ENCODE results near the gene DDC. TPM values are rescaled to one million over a fixed set of nuclear protein-coding genes. Genes with fewer than 3 reads are reported as not detected.

The DDC gene
- total and polyA plus RNA-seq, 2 donors (not counting 1 experiment from before 2014, with no cell fraction given), result not detected

DNA sequence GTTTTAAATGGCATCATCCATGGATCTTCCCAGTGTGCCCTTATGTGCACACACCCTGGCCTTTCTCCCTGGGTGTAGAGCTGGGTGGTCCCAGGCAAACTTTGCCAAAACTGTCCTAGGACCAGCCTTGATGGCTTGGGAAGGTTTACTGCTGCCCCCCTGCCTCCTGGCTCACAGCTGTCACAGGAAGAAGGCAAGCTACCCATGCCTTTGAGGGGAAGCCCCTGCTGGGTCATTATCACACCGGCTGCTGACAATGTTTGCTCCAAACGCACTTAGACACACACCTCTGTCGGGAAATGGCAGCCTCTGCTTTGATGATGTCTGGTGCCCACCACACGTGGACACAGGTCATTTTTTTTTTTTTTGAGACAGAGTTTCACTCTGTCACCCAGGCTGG, 89.9 kb downstream of the DDC start:
- no peak for DNase-seq
- Histone ChIP-seq H3K79me2 (ENCODE audit: control insufficient read depth, insufficient read depth, low read length) (no peaks in the 10 kb centered on the region), H4K20me1 (ENCODE audit: control insufficient read depth, insufficient read depth, low read length, poor library complexity, severe bottlenecking) (no peaks in the 10 kb centered on the region), H2AFZ (ENCODE audit: insufficient read depth, low read depth, low read length, poor library complexity, severe bottlenecking) (no peak overlapping the region), H3K4me3 (ENCODE audit: control extremely low read depth in 1 of 5, extremely low read depth in 1 of 5, insufficient read depth in 1 of 5, low read depth in 2 of 5, low read length in 4 of 5) (no peak overlapping the region), H3K27me3 (replicated peaks in 1 of 4; ENCODE audit: control extremely low read depth in 1 of 4, control insufficient read depth in 3 of 4, insufficient read depth in 4 of 4, low read length in 3 of 4) (peaks cover 0 to 3% (median 0%) of the 10 kb centered on the region in 4 experiments), H3K36me3 (replicated peaks in 1 of 2; ENCODE audit: control extremely low read depth in 1 of 2, control insufficient read depth in 1 of 2, extremely low read depth in 1 of 2, insufficient read depth in 2 of 2, low read length in 1 of 2) (no peaks in the 10 kb centered on the region), H3K9ac (ENCODE audit: low read length) (no peak overlapping the region), H3K27ac (ENCODE audit: low read length in 2 of 2) (no peak overlapping the region), H3K4me2 (replicated peaks; ENCODE audit: low read depth, low read length, poor library complexity, severe bottlenecking) (no peak overlapping the region), H3K9me3 (ENCODE audit: control extremely low read depth in 1 of 3, control insufficient read depth in 2 of 3, insufficient read depth in 1 of 3, low read length in 2 of 3) (no peaks in the 10 kb centered on the region), H3K4me1 (ENCODE audit: control insufficient read depth in 2 of 2, insufficient read depth in 2 of 2, low read length in 2 of 2) (no peaks in the 10 kb centered on the region)
- 22% methylated on average over 4 of the region's 4 CpGs for WGBS (ENCODE audit: insufficient coverage)
- TF ChIP-seq EZH2 (IDR thresholded peaks at IDR 0.05; ENCODE audit: borderline replicate concordance, insufficient read depth, low read depth, low read length, poor library complexity, severe bottlenecking), result no peak
- TF ChIP-seq, protein P1, sequence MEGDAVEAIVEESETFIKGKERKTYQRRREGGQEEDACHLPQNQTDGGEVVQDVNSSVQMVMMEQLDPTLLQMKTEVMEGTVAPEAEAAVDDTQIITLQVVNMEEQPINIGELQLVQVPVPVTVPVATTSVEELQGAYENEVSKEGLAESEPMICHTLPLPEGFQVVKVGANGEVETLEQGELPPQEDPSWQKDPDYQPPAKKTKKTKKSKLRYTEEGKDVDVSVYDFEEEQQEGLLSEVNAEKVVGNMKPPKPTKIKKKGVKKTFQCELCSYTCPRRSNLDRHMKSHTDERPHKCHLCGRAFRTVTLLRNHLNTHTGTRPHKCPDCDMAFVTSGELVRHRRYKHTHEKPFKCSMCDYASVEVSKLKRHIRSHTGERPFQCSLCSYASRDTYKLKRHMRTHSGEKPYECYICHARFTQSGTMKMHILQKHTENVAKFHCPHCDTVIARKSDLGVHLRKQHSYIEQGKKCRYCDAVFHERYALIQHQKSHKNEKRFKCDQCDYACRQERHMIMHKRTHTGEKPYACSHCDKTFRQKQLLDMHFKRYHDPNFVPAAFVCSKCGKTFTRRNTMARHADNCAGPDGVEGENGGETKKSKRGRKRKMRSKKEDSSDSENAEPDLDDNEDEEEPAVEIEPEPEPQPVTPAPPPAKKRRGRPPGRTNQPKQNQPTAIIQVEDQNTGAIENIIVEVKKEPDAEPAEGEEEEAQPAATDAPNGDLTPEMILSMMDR (IDR thresholded peaks at IDR 0.05), result no peak
- ATAC-seq (ENCODE audit: low read depth), result no peak
- no peaks in the 10 kb centered on the region for H3K4me1 Mint-ChIP-seq
- H3K4me3 Mint-ChIP-seq, result no peak overlapping the region
- H3K27ac Mint-ChIP-seq, result no peak overlapping the region
- intact Hi-C loops (cut with micrococcal nuclease), result no loop called here
- CTCF ChIA-PET, result interaction anchor here (1.1 kb wide), 1 partner anchor 13 kb away, joined by 3 read pairs; no protein-coding TSS in a partner anchor
- POLR2A ChIA-PET, result no interaction called here
- no peaks in the 10 kb centered on the region for H3K9me3 Mint-ChIP-seq (ENCODE audit: insufficient read depth)
- peaks cover 14% of the 10 kb centered on the region for H3K27me3 Mint-ChIP-seq

DNA sequence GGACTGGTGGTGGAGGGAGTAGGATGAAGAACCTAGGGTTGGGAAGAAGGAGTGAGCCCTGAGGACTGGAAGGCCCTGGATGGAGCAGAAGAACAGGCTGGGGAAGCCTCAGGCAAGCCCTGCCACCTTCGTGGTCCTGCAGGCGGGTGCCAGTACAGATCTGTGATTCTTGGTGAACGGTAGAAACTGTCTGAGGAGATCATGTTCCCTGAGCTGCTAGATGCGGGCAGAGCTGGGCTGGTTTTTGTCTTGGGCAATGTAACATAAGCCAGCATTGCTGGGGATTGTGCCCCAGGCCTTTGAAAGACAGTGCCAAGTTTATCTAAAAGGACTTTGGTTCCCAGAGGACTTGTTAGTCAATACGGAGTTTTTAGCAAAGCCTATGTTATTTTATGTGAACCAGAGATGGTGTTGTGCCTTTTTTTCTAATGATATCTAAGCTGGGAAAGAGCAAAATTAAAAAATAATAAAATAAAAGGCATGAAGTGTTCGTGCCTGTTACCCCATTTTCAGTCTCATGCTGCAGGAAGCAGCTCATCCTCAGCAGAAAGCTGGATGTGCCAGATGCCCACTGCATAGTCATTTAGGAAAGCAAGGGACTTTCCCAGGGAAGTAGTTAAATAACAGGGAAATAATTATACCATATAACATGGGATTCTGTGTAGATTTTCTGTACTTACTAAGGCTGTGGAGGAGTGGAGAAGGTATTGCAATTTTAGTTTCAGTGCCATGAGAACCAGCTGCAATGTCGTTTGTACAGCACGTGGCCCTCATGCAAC, 90.6 kb downstream of the DDC start:
- ChIA-PET CTCF (interaction anchor here (1.1 kb wide), 1 partner anchor 12 kb away, joined by 3 read pairs; no protein-coding TSS in a partner anchor), POLR2A (no interaction called here)
- no peak overlapping the region for H3K27ac ChIP-seq (ENCODE audit: low read length in 2 of 2)
- DNase-seq, result no peak
- no peak overlapping the region for H2AFZ ChIP-seq (ENCODE audit: insufficient read depth, low read depth, low read length, poor library complexity, severe bottlenecking)
- H3K9me3 Mint-ChIP-seq (ENCODE audit: insufficient read depth), result no peaks in the 10 kb centered on the region
- TF ChIP-seq EZH2 (IDR thresholded peaks at IDR 0.05; ENCODE audit: borderline replicate concordance, insufficient read depth, low read depth, low read length, poor library complexity, severe bottlenecking), result no peak
- TF ChIP-seq, protein P1 (IDR thresholded peaks at IDR 0.05), result no peak
- intact Hi-C loops (cut with micrococcal nuclease), result no loop called here
- no peaks in the 10 kb centered on the region for H3K4me1 ChIP-seq (ENCODE audit: control insufficient read depth in 2 of 2, insufficient read depth in 2 of 2, low read length in 2 of 2)
- H3K27me3 Mint-ChIP-seq, result peaks cover 14% of the 10 kb centered on the region
- no peaks in the 10 kb centered on the region for H4K20me1 ChIP-seq (ENCODE audit: control insufficient read depth, insufficient read depth, low read length, poor library complexity, severe bottlenecking)
- no peaks in the 10 kb centered on the region for H3K4me1 Mint-ChIP-seq
- no peaks in the 10 kb centered on the region for H3K36me3 ChIP-seq (replicated peaks in 1 of 2; ENCODE audit: control extremely low read depth in 1 of 2, control insufficient read depth in 1 of 2, extremely low read depth in 1 of 2, insufficient read depth in 2 of 2, low read length in 1 of 2)
- H3K27me3 ChIP-seq (replicated peaks in 1 of 4; ENCODE audit: control extremely low read depth in 1 of 4, control insufficient read depth in 3 of 4, insufficient read depth in 4 of 4, low read length in 3 of 4), result peaks cover 0 to 3% (median 0%) of the 10 kb centered on the region in 4 experiments
- 69% methylated on average over 8 of the region's 8 CpGs for WGBS (ENCODE audit: insufficient coverage)
- ATAC-seq (ENCODE audit: low read depth), result no peak
- no peak overlapping the region for H3K9ac ChIP-seq (ENCODE audit: low read length)
- H3K4me3 Mint-ChIP-seq, result no peak overlapping the region
- no peaks in the 10 kb centered on the region for H3K79me2 ChIP-seq (ENCODE audit: control insufficient read depth, insufficient read depth, low read length)
- no peak overlapping the region for H3K4me2 ChIP-seq (replicated peaks; ENCODE audit: low read depth, low read length, poor library complexity, severe bottlenecking)
- no peak overlapping the region for H3K4me3 ChIP-seq (ENCODE audit: control extremely low read depth in 1 of 5, extremely low read depth in 1 of 5, insufficient read depth in 1 of 5, low read depth in 2 of 5, low read length in 4 of 5)
- no peak overlapping the region for H3K27ac Mint-ChIP-seq
- H3K9me3 ChIP-seq (ENCODE audit: control extremely low read depth in 1 of 3, control insufficient read depth in 2 of 3, insufficient read depth in 1 of 3, low read length in 2 of 3), result no peaks in the 10 kb centered on the region
